OCI-LY1 (cell line): ENCODE results near the gene CNTNAP2.

ENCODE experiments used
- H2AFZ ChIP-seq: fragments of 200-600 bp; sonication (generic), shearing (Covaris generic); 2 replicates; pipeline ENCODE4 v1.6.0; 2014; ENCODE audit warnings: antibody characterized with exemption, mild to moderate bottlenecking, low read length
- H3F3A ChIP-seq: fragments of 200-600 bp; sonication (generic), shearing (Covaris generic); 2 replicates; pipeline ENCODE4 v1.6.0; 2014; ENCODE audit warnings: mild to moderate bottlenecking, antibody characterized with exemption, low read length, moderate library complexity; ENCODE audit not compliant: insufficient read depth
- H3K27ac ChIP-seq: fragments of 200-600 bp; sonication (generic); 2 replicates; pipeline ENCODE4 v1.5.1; 2014; ENCODE audit warnings: low read length, mixed run types, mild to moderate bottlenecking, low read depth; ENCODE audit not compliant: poor library complexity, severe bottlenecking
- H3K27me3 ChIP-seq: fragments of 200-600 bp; sonication (generic); 2 replicates; pipeline ENCODE4 v1.6.0; 2014; ENCODE audit warnings: antibody characterized with exemption, mild to moderate bottlenecking, low read length, moderate library complexity; ENCODE audit not compliant: insufficient read depth
- H3K36me3 ChIP-seq: fragments of 200-600 bp; sonication (generic); 2 replicates; pipeline ENCODE4 v1.6.1; 2014; ENCODE audit warnings: mild to moderate bottlenecking, antibody characterized with exemption, low read length, moderate library complexity, mixed read lengths; ENCODE audit not compliant: insufficient read depth
- H3K4me1 ChIP-seq: fragments of 200-600 bp; sonication (generic); 2 replicates; pipeline ENCODE4 v1.5.1; 2014; ENCODE audit warnings: mild to moderate bottlenecking, low read length, moderate library complexity; ENCODE audit not compliant: insufficient read depth, severe bottlenecking
- H3K4me2 ChIP-seq: fragments of 200-600 bp; sonication (generic), shearing (Covaris generic); 2 replicates; pipeline ENCODE4 v1.6.1; 2014; ENCODE audit warnings: low read length
- H3K4me3 ChIP-seq: fragments of 200-600 bp; sonication (generic); 2 replicates; pipeline ENCODE4 v1.5.1; 2014; ENCODE audit warnings: low read length, low read depth, mild to moderate bottlenecking, mixed read lengths; ENCODE audit not compliant: poor library complexity, severe bottlenecking
- H3K79me2 ChIP-seq: fragments of 200-600 bp; shearing (Covaris generic); 2 replicates; pipeline ENCODE4 v1.6.1; 2016; ENCODE audit warnings: mixed run types, low read length, mixed read lengths; ENCODE audit not compliant: insufficient read depth
- H3K9ac ChIP-seq: fragments of 200-600 bp; sonication (generic), shearing (Covaris generic); 2 replicates; pipeline ENCODE4 v1.6.1; 2014; ENCODE audit warnings: mild to moderate bottlenecking, low read length, mixed read lengths
- H3K9me2 ChIP-seq: fragments of 200-600 bp; sonication (generic), shearing (Covaris generic); 2 replicates; pipeline ENCODE4 v1.6.1; 2014; ENCODE audit warnings: low read depth, mild to moderate bottlenecking, low read length, mixed read lengths
- H3K9me3 ChIP-seq: fragments of 200-600 bp; shearing (Covaris generic); 2 replicates; pipeline ENCODE4 v1.6.1; 2014; ENCODE audit warnings: low read length, mixed read lengths
- H4K20me1 ChIP-seq: fragments of 200-600 bp; sonication (generic), shearing (Covaris generic); 2 replicates; pipeline ENCODE4 v1.6.0; 2016; ENCODE audit warnings: mild to moderate bottlenecking, low read length; ENCODE audit not compliant: insufficient read depth
- CTCF ChIP-seq: fragments of 200-600 bp; sonication (generic), shearing (Covaris generic); IDR thresholded peaks from 2 replicates; pipeline ENCODE4 v1.5.1; 2017; ENCODE audit warnings: mild to moderate bottlenecking, antibody characterized with exemption, low read length, moderate library complexity, mixed read lengths
- EZH2 ChIP-seq: fragments of 200-600 bp; sonication (generic), shearing (Covaris generic); IDR thresholded peaks from 2 replicates; pipeline ENCODE4 v1.8.0; 2017; ENCODE audit warnings: borderline replicate concordance, mixed run types, mild to moderate bottlenecking, antibody characterized with exemption, low read length, moderate library complexity, mixed read lengths

Gene CNTNAP2

GRCh38 chr7:148433521-148434180 is 2317.1 kb downstream of the CNTNAP2 start:
- no peak overlapping the region for H3K27ac ChIP-seq

GRCh38 chr7:148434181-148434757 is 2317.7 kb downstream of the CNTNAP2 start:
- no peak for TF ChIP-seq CTCF
- TF ChIP-seq EZH2 = no peak
- no peak overlapping the region for H2AFZ ChIP-seq
- no peak overlapping the region for H3K4me2 ChIP-seq
- no peaks in the 10 kb centered on the region for H3K9me3 ChIP-seq
- no peaks in the 10 kb centered on the region for H3F3A ChIP-seq
- H3K27me3 ChIP-seq = 0 out of 2 replicates have a peak, but pooled peaks cover 3% of the 10 kb centered on the region
- no peak overlapping the region for H3K9ac ChIP-seq
- H4K20me1 ChIP-seq = no peaks in the 10 kb centered on the region
- H3K36me3 ChIP-seq = no peaks in the 10 kb centered on the region
- no peaks in the 10 kb centered on the region for H3K79me2 ChIP-seq
- H3K9me2 ChIP-seq = no peaks in the 10 kb centered on the region
- H3K4me1 ChIP-seq = no peaks in the 10 kb centered on the region
- H3K27ac ChIP-seq = no peak overlapping the region
- H3K4me3 ChIP-seq = no peak overlapping the region

More at GRCh38 chr7:148433521-148434180, 2317.1 kb downstream of the CNTNAP2 start:
- TF ChIP-seq EZH2 (no peak), CTCF (no peak)
- H3K9ac ChIP-seq = no peak overlapping the region
- no peaks in the 10 kb centered on the region for H3K36me3 ChIP-seq
- no peaks in the 10 kb centered on the region for H3K9me2 ChIP-seq
- H3F3A ChIP-seq = no peaks in the 10 kb centered on the region
- no peaks in the 10 kb centered on the region for H3K4me1 ChIP-seq
- H3K4me2 ChIP-seq = no peak overlapping the region
- H3K4me3 ChIP-seq = no peak overlapping the region
- no peaks in the 10 kb centered on the region for H3K79me2 ChIP-seq
- no peaks in the 10 kb centered on the region for H4K20me1 ChIP-seq
- H3K27me3 ChIP-seq = 0 out of 2 replicates have a peak, but pooled peaks cover 3% of the 10 kb centered on the region
- no peaks in the 10 kb centered on the region for H3K9me3 ChIP-seq
- no peak overlapping the region for H2AFZ ChIP-seq

- Histone ChIP-seq H4K20me1 (no peaks in the 10 kb centered on the region), H3K4me3 (no peak overlapping the region), H3K9ac (no peak overlapping the region), H3K36me3 (no peaks in the 10 kb centered on the region), H3K9me3 (no peaks in the 10 kb centered on the region), H3K9me2 (no peaks in the 10 kb centered on the region), H3K4me1 (no peaks in the 10 kb centered on the region), H3K27me3 (0 out of 2 replicates have a peak, but pooled peaks cover 3% of the 10 kb centered on the region), H3K79me2 (no peaks in the 10 kb centered on the region), H3F3A (no peaks in the 10 kb centered on the region), H3K4me2 (no peak overlapping the region), H3K27ac (no peak overlapping the region), H2AFZ (no peak overlapping the region)
- TF ChIP-seq EZH2 = no peak
- TF ChIP-seq CTCF = no peak
Measured at GRCh38 chr7:148434887-148435286, 2318.3 kb downstream of the CNTNAP2 start.
